ENCODE data around the gene FOXQ1.
"Not testable (repeated sequence)": the region's sequence is repeated elsewhere in the genome, so short reads cannot be mapped to it uniquely, and the experiment has no call there.

The FOXQ1 gene

GRCh38 chr6:1325461-1326309, 13.8 kb downstream of the FOXQ1 start:
- no peak for DNase-seq

DNA sequence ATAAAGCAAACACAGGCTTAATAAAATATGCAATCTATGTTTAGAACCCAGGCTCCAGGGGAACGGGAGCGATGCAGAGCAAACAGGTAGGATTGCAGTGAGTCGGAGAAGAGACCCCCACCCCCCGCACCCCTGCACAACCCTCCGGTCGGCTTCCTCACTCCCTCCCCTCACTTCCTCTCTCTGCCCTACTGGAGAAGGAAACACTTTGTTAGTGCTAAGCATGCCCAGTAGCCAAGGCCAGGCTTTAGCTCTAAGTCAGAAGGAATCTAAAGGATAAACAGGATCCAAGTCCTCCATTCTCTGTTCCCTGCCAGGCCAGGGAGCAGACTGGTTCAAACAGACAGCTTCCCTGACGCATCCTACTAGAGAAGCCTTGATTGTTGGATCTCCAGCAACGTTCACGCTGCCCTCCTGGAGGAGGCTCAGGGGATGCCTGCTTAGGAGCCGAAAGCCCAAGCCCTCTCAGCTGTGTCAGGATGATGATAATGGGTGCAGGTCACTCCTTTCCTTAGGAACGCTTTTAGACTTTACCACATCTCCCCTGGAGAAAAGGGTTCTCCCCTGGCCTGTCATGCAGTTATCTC, 14.7 kb downstream of the FOXQ1 start:
- no peak for DNase-seq

DNA sequence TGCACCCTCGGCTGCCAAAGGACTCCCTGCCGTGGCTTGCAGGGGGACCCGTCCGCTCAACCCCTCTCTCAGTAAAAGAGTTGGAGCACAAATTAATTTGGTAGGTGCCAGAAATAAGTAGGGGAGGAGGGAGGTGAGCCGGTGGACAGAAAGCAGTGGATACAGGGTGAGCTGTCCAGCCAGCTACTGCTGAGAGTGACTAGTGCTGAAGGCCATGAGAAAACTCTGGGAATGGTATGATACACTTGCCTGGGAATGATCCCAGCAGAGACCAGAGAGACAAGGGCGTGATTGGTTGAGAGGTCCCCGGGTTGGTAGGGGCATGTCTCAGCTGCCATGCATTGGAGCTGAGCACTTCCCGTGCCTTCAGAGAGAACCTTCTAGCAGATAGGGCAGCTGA, 15.7 kb downstream of the FOXQ1 start:
- DNase-seq, result no peak

GRCh38 chr6:1328129-1328800, 16.4 kb downstream of the FOXQ1 start:
- no peak for DNase-seq

- DNase-seq, result no peak
Measured at GRCh38 chr6:1329708-1330107, 17.8 kb downstream of the FOXQ1 start.

- DNase-seq, result no peak
Measured at GRCh38 chr6:1334684-1335083, 22.8 kb downstream of the FOXQ1 start.

DNA sequence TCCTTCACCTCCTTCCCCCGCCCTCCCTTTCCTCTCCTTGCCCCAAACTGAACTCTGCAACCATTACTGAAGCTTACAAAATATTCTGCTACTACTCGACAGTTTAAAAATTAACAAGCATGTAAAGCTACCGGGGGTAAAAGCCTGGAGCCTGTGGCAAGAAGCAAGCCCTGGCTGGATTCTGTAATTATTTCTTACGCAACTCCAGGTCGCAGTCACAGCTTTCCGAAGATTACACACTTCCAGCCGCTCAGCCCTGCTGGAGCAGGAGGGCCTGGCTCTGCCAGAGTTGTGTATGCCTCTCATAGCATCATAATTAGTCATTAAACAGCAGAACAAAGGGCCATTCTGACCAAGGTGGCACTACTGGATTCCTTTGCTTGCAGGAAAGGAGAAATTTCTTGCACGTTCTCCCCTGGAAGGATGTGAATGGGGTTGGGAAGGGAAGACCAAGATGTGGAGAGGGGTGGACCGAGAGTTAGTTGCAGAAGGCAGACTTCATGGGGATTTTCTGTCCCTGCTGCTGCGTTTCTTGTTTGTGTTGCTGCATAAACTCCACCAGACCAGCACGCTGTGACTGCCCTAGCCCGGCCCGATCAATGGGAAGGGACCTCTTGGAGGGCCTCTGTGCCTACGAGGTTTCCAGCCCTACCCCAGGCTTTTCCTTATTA, 23.6 kb downstream of the FOXQ1 start:
- DNase-seq, result no peak

GRCh38 chr6:1336246-1336843, 24.4 kb downstream of the FOXQ1 start:
- DNase-seq, result no peak

DNA sequence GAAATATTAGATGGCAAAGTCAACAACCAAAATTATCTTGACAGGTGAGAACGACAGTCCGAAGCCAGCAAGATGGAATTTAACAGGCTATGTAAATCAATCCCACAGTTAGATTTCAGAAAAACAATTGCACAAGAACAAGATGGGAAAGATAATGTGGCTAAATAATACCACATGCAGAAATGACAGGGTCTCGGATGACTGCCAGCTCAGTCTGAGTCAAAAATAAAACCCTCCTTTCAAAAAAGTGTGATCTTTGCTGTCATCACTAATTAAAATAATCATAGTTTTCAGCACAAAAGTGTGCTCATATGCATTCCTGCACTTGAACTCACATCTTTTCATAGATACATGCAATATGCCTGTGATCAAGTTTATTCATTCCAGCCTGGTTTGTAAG, 25.9 kb downstream of the FOXQ1 start:
- DNase-seq, result no peak

DNA sequence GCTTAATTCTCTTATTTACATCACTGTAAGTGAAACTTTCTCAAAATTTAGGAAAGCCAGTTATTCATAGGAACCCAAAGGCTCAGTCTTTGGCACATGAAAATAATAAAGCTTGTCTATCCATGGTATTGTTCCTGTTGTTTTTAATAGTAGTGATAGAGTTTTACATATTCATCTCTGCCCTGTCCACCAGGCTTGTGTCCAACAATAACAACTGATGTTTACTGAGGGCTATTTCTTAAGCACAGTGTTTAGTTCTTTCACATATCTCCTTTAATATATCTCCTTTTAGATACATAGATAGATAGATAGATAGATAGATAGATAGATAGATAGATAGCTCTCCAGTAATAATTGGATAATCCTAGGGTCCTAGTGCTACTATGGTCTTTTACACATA, 34.2 kb downstream of the FOXQ1 start:
- no peak for DNase-seq

DNA sequence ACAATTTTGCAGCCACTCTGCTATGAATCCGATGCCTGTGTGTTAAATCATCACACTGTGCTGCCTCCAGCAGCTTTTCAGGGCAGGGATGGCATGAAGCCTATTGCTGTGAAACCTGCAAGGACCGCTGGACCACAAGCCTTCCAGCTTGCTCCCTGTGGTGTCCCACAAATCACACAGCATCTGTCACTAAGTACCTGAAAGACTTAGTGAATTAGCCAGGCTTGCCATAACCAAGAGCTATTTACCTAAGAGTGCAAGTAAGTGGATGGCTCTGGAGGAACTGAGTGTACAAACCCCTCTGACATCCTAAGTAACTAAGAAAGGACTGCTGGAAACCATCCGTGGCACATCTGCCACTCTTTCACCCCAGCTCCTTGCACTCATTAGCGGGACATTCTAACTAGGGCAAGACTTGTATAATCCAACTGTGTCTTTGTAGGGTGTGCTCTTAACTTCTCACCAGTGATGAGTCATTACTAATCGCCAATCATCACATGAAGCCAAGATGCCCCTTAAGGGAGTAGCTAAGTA, 34.7 kb downstream of the FOXQ1 start:
- DNase-seq, result no peak

GRCh38 chr6:1347161-1347560, 35.3 kb downstream of the FOXQ1 start:
- no peak for DNase-seq

DNA sequence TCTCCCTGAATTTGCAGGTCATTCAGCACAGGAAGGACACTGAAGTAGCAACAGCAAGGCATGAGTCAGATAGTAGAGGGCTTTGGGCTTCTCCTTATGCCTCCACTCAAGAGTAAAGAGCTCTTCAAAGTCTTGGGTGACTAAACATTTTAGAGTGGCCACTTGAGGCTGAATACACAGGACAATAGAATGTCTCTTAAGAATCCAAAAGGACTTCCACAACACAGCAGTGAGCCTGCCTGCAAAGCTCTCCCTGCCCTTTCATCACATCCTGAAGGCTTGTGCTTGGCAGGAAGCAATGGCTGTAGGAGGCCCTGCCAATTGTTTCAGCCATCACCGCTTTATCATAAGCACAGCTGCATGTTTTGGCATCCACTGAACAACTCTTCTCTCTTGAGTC, 36.8 kb downstream of the FOXQ1 start:
- DNase-seq, result no peak

DNA sequence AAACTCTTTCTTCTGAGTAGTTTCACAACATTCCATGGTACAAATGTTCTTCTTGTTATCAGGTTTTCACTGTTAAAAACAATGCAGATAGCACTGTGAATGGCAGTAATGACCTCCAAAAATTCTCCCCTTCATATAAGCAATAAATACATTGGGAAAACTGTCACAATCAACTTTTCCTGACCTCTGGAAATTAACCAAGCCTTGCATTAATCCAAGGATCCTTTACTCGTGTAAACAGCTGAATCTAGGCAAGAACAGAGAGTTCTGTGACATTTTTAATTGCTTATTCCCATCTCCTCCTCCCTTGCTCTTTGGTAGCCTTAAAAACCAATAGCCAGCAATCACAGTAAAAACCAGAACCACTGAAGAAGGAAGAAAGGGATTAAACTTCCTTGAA, 37.8 kb downstream of the FOXQ1 start:
- no peak for DNase-seq

DNA sequence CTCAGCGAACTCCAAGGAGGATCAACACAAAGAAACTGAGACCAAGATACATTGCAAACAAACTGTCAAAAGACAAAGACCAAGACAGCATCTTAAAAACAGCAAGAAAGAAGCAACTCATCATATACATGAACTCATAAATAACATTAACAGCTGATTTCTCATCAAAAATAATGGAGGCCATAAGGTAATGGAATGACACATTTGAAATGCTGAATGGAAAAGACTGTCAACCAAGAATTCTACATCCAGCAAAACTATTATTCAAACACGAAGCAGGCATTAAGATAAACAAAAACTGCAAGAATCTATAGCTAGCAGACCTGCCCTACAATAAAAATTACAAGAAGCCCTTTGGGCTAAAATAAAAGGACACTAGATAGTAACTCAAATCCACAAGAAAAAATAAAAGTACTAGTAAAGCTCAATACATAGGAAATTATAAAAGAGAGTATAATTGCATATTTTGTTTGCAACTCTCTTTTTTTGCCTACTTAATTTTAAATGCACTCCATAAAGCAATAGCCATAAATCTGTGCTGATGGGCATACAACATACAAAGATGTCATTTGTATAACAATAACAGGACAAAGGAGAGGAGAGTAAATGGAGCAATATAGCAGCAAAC, 39.6 kb downstream of the FOXQ1 start:
- DNase-seq, result no peak

DNA sequence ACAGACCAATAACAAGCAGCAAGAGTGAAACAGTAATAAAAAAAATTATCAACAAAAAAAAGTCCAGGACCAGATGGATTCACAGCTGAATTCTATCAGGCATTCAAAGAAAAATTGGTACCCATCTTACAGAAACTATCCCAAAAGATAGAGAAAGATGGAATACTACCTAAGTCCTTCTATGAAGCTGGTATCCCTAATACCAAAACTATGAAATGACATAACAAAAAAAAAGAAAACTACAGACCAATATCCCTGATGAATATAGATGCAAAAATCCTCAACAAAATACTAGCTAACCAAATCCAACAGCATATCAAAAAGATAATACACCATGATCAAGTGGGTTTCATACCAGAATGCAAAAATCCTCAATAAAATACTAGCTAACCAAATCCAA, 43.2 kb downstream of the FOXQ1 start:
- not testable (repeated sequence) for DNase-seq

DNA sequence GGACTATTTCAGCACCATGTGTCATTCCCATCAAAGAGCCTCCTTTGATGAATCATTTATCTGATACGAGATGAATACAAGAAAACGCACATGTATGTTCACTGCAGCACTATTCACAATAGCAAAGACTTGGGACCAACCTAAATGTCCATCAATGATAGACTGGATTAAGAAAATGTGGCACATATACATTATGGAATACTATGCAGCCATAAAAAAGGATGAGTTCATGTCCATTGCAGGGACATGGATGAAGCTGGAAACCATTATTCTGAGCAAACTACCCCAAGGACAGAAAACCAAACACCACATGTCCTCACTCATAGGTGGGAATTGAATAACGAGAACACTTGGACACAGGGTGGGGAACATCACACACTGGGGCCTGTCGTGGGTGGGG, 49.8 kb downstream of the FOXQ1 start:
- not testable (repeated sequence) for DNase-seq

GRCh38 chr6:1362643-1363042, 50.7 kb downstream of the FOXQ1 start:
- no peak for DNase-seq

DNA sequence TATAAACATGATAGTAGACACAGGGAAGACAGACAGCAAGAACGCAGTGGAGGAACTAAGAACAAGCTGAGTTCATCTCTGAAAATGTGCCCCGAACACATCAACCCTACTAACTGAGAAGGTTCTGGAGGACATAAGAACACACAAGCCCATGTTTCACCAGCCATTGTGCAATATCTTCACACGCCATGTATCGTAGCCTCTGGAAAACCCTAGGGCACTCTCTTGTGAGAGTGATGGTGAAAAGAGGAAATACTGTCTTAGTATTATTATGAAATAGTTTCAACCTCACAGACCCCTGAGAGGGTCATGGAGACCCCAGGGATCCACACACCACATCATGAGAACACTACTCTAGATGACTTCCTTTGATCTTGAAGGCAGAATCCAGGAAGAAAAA, 51.4 kb downstream of the FOXQ1 start:
- no peak for DNase-seq

- DNase-seq, result no peak
Measured at GRCh38 chr6:1363729-1364572, 52.1 kb downstream of the FOXQ1 start.
